Caki2 (cell line): ENCODE measurements around the gene PRMT3. TPM values are rescaled to one million over a fixed set of nuclear protein-coding genes. Genes with fewer than 3 reads are reported as not detected.
"Not testable (repeated sequence)": the region's sequence is repeated elsewhere in the genome, so short reads cannot be mapped to it uniquely, and the experiment has no call there.

Experiments used
- DNase-seq: peaks from one replicate; pipeline ENCODE4 v3.0.0-alpha.2; 2015; ENCODE audit warnings: low read depth
- in situ Hi-C: cut with HindIII; loops from 2 replicates; pipeline ENCODE4 v1.10.0; 2016; ENCODE audit warnings: low sequenced_read_pairs, low pct_unique_long_range_greater_than_20kb, mixed read lengths
- total RNA-seq: library from RNA; depleted of rRNA; stranded (reverse); fragments of >200 nt; shearing (Covaris generic); gene quantifications from 2 replicates; pipeline ENCODE4 v1.2.3, GENCODE V29; 2014; ENCODE audit warnings: low replicate concordance

The PRMT3 gene
- total RNA-seq, 1 experiment from 2014 or later, result 14.7 TPM

GRCh38 chr11:20372081-20372626 lies 15.4 kb upstream of the PRMT3 start:
- in situ Hi-C loops, result no loop called here
- DNase-seq, result no peak

- no peak for DNase-seq
- in situ Hi-C loops, result no loop called here
Observed at GRCh38 chr11:20373147-20373546, 14.4 kb upstream of the PRMT3 start.

GRCh38 chr11:20373568-20374209 lies 13.8 kb upstream of the PRMT3 start:
- DNase-seq, result no peak
- in situ Hi-C loops, result no loop called here

GRCh38 chr11:20374741-20375300 lies 12.7 kb upstream of the PRMT3 start:
- DNase-seq, result no peak
- in situ Hi-C loops, result no loop called here

GRCh38 chr11:20376162-20376730 lies 11.3 kb upstream of the PRMT3 start:
- no peak for DNase-seq
- in situ Hi-C loops, result no loop called here

GRCh38 chr11:20385996-20386395 lies 1.5 kb upstream of the PRMT3 start:
- DNase-seq, in situ Hi-C loops: not testable (repeated sequence)

- in situ Hi-C loops, result no loop called here
- DNase-seq, result no peak
Observed at GRCh38 chr11:20388096-20389055, 860 bp downstream of the PRMT3 start.

GRCh38 chr11:20397281-20397680 lies 9.8 kb downstream of the PRMT3 start:
- peak; percentile 37 for DNase-seq
- in situ Hi-C loops, result no loop called here

- in situ Hi-C loops, result no loop called here
- no peak for DNase-seq
Observed at GRCh38 chr11:20399498-20399897, 12.0 kb downstream of the PRMT3 start.

GRCh38 chr11:20403059-20403458 lies 15.5 kb downstream of the PRMT3 start:
- no peak for DNase-seq
- in situ Hi-C loops, result no loop called here

GRCh38 chr11:20406484-20406883 lies 19.0 kb downstream of the PRMT3 start:
- DNase-seq, result no peak
- in situ Hi-C loops, result no loop called here

GRCh38 chr11:20407344-20407743 lies 19.8 kb downstream of the PRMT3 start:
- DNase-seq, result no peak
- in situ Hi-C loops, result no loop called here

- in situ Hi-C loops, result no loop called here
- DNase-seq, result no peak
Observed at GRCh38 chr11:20415432-20415831, 27.9 kb downstream of the PRMT3 start.

GRCh38 chr11:20417771-20418170 lies 30.3 kb downstream of the PRMT3 start:
- in situ Hi-C loops, result no loop called here

GRCh38 chr11:20421946-20422345 lies 34.4 kb downstream of the PRMT3 start:
- no peak for DNase-seq
- in situ Hi-C loops, result no loop called here

More at GRCh38 chr11:20417771-20418170, 30.3 kb downstream of the PRMT3 start:
- no peak for DNase-seq

- DNase-seq, result no peak
Observed at GRCh38 chr11:20429216-20429615, 41.7 kb downstream of the PRMT3 start.

GRCh38 chr11:20438637-20439036 lies 51.1 kb downstream of the PRMT3 start:
- in situ Hi-C loops, result no loop called here

More at GRCh38 chr11:20429216-20429615, 41.7 kb downstream of the PRMT3 start:
- in situ Hi-C loops, result no loop called here

GRCh38 chr11:20443596-20443995 lies 56.1 kb downstream of the PRMT3 start:
- in situ Hi-C loops, result no loop called here
- peak; percentile 16 for DNase-seq

More at GRCh38 chr11:20438637-20439036, 51.1 kb downstream of the PRMT3 start:
- DNase-seq, result no peak
